ENCODE results near the gene GET3.
A peak's percentile ranks its signal among the peaks of the same experiment; 100 is the strongest.

GET3 gene

DNA sequence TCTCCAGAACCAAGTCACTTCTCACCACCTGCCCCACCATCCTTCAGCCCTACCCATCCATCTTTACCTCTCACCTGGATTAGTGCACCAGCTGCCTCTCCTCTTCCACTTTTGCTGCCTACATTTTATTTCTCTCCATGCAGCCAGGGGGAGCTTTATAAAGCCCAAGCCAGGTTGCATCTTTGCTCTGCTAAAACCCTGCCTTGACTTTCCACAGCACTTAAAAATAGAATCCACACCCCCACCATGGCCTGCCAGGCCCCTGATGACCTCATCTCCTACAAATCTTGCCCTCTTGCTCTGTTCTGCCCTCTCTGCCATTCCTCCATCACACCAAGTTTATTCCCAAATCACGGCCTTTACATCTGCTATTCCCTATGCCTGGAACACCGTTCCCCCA is 36.3 kb downstream of the GET3 start:
- DNase-seq (ENCODE audit: insufficient read length, low spot score) (no peak), FAIRE-seq (no peak)
- no peak for TF ChIP-seq POLR2A (IDR thresholded peaks at IDR 0.05; ENCODE audit: low read depth, low read length)

DNA sequence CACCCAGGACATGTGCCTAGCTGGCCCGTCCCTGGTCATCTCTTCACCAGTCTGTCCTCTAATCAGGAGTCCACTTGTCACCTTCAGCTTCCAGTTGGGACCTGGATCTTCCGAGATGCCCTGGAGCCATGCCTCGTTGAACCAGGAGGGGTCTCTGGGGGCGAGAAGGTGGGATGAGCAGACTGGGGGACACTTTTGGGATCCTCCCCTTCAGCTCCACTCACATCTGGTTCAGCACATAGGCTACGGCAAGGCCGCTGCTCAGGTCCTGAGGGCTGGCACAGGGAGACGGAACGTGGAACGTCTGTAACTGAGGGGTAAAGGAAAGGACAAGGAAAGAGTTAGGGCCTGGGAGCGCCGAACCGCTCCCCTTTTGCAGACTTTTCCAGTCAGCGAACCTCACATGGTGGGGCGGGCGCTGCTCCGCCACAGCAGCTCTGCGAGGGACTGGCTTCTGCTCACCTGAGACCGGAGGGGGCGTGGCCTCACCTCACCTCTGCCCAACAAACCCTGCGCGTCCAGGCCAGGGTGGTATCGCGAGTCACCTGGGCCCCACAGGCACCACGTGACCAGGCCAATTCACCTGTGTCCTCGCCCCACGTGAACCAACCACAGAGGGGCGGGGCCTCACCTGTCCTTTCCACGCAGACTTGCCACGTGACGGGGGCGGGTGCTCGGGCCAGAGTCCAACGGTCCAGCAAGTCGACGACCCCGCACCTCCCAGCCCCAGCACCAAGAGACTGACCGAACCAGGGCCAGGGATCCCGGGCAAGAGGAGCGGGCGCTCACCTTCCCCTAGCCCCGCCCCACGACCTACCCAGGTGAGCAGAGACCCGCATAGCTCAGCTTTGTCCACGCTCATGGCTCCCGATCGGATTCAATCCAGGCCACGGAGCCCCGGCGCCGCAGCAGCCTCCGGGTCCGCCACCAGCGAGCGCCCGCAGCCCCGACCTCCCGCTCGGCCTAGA is 37.6 kb downstream of the GET3 start, which contains the start of gene HOOK2:
HOOK2 (minus strand) TSS at position 965 of the 968 bp plus-strand sequence; CDS start at position 862, 103 bp downstream.
- TF ChIP-seq POLR2A (IDR thresholded peaks at IDR 0.05; ENCODE audit: low read depth, low read length) = peak; percentile 19; the same call in 1 of the 2 replicates
- DNase-seq (ENCODE audit: insufficient read length, low spot score) (no peak), FAIRE-seq (no peak)

DNA sequence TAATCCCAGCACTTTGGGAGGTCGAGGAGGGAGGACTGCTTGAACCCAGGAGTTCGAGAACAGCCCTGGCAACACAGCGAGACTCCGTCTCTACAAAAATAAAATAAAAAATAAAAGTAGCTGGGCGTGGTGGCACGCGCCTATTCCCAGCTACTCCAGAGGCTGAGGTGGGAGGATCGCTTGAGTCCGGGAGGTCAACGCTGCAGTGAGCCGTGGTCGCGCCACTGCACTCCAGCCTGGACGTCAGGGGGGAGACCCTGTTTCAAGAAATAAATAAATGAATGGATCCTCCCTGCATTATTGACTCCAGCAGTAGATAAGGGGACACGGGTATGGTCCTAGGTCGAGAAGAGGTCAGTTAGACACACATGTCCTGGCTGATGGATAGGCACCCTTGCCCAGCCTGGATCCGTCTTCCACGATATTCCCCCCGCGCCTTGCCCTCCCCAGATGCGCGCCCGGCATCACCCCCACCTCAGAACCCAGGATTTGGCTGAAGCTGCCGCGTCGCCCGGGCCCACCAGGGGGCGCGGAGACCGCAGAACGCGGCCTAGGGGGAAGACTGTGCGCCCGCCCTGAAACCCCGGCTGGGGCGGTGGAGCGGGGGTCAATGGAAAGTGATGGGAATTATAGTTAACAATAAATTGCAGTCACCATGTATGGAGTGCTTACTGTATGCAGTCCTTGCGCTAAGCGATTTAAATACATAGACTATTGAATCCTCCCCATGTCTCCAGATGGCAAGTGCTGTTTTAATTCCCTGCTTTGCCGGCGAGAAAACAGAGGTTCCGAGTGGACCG is 40.1 kb downstream of the GET3 start:
- no peak for FAIRE-seq

DNA sequence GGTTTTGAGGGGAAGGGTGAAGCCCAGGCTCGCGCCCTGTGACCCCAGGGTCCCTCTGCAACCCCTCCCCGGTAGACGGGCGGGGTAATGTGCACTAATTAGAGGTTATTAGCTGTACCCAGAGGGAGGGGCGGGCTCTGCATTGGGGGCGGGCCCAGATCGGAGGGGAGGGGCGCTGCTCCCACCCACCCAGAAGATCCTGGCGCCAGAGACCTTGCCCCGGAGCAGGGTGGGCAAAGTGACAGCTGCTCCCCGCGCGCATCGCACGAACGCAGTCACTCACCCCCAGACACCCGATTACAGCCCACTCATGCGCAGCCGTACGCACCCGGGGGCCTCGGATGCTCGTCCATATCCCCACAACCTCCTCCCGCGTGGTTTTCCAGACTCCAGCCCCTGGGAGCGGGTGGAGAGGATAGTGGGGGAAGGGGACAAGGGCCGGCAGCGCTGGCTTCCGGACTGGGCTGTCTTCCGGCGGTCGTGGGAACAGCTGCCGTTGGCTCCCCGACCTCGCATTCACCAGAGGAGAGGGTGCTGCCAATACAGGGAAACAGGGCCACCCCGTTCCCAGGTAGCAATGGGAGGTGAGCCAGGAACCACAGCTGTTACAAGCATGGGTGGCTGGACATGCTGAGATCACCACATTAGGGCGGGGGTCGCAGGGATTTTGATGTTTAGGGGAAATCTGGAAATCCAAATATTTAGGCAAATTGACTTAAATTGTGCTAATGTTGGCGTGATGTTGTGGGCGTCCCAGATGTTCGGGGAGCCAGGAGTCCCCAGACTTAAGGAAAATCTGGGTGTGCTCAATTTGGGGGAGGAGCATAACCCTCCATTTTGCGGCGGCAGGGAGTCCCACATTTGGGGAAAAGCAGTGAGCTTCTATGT is 41.0 kb downstream of the GET3 start:
- no peak for DNase-seq (ENCODE audit: insufficient read length, low spot score)
- TF ChIP-seq POLR2A (IDR thresholded peaks at IDR 0.05; ENCODE audit: low read depth, low read length) = peak; percentile 31; the same call in 1 of the 2 replicates
- no peak for FAIRE-seq

More for the DNA sequence above, 40.1 kb downstream of the GET3 start:
- no peak for TF ChIP-seq POLR2A (IDR thresholded peaks at IDR 0.05; ENCODE audit: low read depth, low read length)
- peak; percentile 78 for DNase-seq (ENCODE audit: insufficient read length, low spot score)

DNA sequence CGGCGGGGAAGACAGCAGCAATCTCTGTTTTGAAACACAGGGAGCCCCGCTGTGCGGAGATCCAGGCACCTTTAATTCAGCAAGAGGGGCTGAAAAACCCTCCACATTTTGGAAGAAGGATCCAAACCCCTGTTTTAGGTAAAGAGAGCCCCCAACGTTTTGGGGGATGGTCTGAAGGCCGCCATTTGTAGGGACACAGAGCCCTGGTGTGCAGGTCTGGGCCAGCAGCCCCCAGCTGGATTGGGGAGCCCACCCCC is 41.5 kb downstream of the GET3 start:
- TF ChIP-seq POLR2A (IDR thresholded peaks at IDR 0.05; ENCODE audit: low read depth, low read length) = no peak
- FAIRE-seq = no peak
- DNase-seq (ENCODE audit: insufficient read length, low spot score) = no peak

DNA sequence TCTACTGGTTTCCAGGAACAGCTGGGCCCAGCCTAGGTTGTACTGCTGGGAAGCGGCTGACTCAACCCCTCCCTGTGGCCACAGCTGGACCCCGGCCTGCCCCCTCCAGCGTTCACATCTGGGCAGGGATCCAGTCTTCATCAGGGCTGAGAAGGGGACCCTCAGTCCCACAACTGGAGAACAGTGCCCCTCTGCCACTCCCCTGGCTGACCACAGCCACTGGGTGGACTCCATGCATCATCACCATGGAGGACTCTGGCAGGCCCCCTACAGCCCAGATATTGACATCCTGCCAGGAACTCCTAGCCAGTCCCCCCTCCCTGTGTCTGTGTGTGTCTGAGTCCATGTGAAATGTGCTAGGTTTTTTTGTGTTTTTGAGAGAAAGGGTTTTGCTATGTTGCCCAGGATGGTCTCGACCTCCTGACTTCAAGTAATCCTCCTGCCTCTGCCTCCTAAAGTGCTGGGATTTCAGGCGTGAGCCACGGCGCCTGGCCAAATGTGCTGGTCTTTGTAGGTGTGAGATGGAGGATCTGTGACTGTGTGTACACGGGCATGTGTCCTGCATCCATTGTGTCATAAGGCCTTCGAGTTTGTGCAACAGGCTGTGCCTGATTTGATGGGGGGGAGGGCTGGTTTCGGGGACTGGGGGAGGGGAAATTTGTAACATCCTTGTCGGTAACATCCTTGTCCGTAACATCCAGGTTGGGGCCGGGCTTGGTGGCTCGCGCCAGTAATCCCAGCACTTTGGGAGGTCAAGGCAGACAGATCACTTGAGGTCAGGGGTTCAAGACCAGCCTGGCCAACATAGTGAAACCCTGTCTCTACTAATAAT is 42.1 kb downstream of the GET3 start:
- FAIRE-seq = no peak

DNA sequence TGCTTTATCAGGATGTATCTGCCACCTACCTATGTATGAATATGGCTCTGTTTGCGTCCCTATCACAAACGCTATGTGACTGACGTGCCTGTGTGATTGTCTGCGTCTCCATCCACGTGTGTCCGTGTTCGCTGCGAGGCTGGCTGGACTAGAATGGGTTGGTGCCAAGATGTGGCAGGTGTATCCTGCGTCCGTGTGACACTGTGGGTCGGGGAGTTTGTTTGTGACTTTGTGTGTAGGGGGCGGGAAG is 44.8 kb downstream of the GET3 start:
- TF ChIP-seq POLR2A (IDR thresholded peaks at IDR 0.05; ENCODE audit: low read depth, low read length) = no peak

More for the DNA sequence above, 42.1 kb downstream of the GET3 start:
- no peak for DNase-seq (ENCODE audit: insufficient read length, low spot score)
- no peak for TF ChIP-seq POLR2A (IDR thresholded peaks at IDR 0.05; ENCODE audit: low read depth, low read length)

DNA sequence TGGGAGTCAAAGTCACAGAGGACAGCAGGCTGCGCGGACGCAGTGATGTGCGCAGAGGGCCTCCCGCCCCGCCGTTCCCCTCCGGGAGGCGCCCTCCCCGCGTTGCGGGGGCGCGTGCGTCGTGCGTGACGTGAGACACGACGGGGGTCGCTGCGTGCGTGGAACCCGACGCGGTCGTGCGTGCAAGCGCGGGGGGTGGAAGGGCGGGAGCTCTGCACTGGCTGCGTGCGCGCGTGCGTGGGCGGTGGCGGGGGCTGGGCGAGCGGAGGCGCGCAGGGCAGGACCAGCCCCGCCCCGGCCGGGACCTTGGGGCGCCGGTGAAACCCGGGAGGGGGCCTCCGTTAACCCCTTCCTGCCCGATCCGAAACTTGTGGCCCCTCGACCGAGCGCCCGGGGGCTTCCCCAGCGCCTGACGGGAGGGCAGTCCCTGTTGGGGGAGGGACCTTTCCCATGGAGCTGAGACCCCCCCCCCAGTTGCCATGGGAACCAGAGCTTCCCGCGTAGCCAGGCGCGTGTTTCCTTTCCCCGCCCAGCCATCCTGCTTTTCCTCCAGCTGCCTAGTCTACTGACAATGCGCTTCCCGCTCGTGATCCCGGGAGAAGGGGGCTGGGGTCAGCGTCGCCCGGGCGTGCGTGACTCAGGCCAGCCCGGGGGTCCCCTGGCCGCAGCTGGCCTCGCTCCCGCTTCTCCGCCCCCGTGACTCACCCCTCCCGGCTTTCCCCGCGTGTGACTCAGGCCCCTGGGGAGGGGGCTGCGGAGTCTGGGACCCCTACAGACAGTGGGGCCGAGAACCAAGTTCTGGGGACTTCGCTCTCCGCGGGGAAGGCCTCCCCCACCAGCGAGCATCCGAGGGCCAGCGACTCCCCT is 45.4 kb downstream of the GET3 start:
- FAIRE-seq (no peak), DNase-seq (ENCODE audit: insufficient read length, low spot score) (no peak)
- TF ChIP-seq POLR2A (IDR thresholded peaks at IDR 0.05; ENCODE audit: low read depth, low read length) = peak; percentile 48; the same call in 1 of the 2 replicates

More for the DNA sequence above, 44.8 kb downstream of the GET3 start:
- FAIRE-seq (no peak), DNase-seq (ENCODE audit: insufficient read length, low spot score) (no peak)

DNA sequence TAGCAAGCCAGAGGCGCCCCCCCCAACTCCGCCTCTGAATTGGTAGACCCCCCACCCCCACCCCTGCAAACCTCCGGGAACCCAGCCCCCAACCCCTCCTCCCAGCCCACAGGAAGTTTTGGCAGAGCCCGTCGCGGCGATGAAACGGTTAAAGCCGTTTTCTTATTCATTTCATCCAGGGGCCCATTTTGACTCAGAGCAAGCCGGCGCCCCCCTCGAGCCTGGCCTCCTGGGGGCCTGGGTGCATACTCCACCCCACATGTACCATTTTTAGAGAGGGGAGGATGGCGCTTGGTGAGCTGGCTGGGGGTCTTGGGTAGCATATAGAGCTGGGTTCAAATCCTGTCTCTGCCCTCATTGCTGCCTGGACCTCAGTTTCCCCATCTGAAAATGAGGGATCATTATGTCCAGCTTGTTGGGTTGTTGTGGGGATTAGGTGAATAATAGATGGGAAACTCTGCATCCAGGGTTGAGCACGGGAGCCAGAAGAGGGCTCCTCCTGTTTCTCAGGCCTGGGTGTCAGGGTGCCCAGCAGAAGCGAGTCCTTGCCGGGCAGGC is 46.1 kb downstream of the GET3 start:
- DNase-seq (ENCODE audit: insufficient read length, low spot score) (no peak), FAIRE-seq (no peak)
- no peak for TF ChIP-seq POLR2A (IDR thresholded peaks at IDR 0.05; ENCODE audit: low read depth, low read length)

DNA sequence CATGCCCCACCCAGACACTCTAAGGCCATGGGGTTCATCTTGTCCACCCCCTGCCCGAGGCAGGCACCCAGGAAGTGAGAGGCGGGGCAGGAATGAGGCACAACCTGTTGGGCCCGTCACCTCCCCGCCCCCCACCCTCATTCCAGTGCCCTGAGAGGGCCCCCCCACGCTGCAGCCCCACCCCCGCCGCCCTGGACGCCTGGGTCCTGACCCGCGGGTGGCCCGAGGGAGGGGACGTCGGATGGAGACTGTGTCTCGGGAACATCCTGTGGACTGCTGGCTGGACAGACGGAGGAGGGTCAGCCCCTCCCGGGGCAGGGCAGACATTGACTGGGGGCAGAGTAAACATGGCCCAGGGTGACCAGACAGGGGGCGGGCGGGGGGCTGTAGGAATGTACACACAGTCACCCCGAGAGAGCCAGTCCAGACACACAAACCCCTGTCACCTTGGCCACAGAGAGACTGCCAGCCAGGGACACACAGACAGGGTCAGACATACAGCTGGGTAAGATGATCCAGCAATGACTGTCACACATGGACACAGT is 46.6 kb downstream of the GET3 start:
- TF ChIP-seq POLR2A (IDR thresholded peaks at IDR 0.05; ENCODE audit: low read depth, low read length) = no peak
- no peak for DNase-seq (ENCODE audit: insufficient read length, low spot score)
- no peak for FAIRE-seq

DNA sequence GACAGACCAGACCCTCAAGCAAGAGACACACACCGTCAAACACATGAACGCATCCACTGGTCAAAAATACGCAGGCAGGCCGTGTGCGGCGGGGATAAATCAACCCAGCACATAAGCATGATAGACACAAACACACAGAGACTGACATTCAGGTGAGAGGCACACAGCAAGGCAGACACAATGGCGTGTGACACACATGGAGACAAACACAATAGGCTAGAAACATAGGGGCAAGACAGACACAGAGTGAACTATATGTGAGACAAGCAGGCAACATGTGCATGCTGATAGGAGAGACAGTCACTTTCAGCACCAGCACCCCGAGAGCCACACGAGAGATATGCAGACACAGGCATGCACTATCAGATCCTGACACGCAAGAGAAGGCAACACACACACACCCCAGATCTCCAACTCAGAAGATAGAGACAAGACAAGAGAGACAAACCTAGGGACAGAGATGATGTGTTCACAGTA is 47.1 kb downstream of the GET3 start:
- DNase-seq (ENCODE audit: insufficient read length, low spot score) (no peak), FAIRE-seq (no peak)
- TF ChIP-seq POLR2A (IDR thresholded peaks at IDR 0.05; ENCODE audit: low read depth, low read length) = no peak

Data from H54 (cell line).